Activated T-cell treated with anti-CD3 and anti-CD28 coated beads for 48 hours (primary cell): ENCODE data around the gene PKD2.

Source experiments
- DNase-seq: peaks from one replicate; pipeline ENCODE4 v3.0.0-alpha.2; 2020; ENCODE audit warnings: low read depth

PKD2 gene

DNA sequence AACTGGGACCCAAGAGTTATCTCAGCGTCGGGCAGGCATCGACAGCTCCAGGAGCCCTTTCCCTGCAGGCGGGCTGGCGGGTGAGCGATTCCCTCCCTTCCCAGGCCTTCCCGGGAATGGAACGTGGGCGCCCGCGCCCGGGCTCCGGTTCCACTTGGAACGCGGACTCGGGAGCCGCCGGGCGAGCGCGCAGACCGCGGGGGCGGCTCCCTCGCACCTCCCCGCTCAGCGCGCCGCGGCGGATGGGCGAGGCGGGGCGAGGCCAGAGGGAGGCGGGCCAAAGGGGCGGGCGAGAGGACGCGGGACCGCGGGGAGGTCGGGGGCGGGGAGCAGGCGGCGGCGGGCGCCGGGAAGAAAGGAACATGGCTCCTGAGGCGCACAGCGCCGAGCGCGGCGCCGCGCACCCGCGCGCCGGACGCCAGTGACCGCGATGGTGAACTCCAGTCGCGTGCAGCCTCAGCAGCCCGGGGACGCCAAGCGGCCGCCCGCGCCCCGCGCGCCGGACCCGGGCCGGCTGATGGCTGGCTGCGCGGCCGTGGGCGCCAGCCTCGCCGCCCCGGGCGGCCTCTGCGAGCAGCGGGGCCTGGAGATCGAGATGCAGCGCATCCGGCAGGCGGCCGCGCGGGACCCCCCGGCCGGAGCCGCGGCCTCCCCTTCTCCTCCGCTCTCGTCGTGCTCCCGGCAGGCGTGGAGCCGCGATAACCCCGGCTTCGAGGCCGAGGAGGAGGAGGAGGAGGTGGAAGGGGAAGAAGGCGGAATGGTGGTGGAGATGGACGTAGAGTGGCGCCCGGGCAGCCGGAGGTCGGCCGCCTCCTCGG lies at the start of gene PKD2:
PKD2 (plus strand) TSS at position 332 of the 818 bp plus-strand sequence; CDS start at position 431, 99 bp downstream.
- DNase-seq = peak; percentile 83

DNA sequence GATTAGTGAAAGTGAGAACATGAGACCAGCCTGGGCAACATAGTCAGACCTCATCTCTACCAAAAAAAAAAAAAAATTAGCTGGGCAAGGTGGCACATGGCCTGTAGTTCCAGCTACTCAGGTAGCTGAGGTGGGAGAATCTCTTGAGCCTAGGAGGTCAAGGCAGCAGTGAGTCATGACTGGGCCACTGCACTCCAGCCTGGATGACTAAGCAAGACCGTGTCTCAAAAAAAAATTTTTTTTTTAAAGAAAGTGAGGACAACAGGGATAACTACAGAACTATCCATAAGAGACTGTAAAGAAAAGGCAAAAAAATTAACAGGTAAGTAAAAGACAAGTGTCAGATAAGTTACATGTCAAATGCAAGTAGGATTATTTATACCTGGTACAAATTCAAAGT lies 45.4 kb upstream of the PKD2 start:
- no peak for DNase-seq

DNA sequence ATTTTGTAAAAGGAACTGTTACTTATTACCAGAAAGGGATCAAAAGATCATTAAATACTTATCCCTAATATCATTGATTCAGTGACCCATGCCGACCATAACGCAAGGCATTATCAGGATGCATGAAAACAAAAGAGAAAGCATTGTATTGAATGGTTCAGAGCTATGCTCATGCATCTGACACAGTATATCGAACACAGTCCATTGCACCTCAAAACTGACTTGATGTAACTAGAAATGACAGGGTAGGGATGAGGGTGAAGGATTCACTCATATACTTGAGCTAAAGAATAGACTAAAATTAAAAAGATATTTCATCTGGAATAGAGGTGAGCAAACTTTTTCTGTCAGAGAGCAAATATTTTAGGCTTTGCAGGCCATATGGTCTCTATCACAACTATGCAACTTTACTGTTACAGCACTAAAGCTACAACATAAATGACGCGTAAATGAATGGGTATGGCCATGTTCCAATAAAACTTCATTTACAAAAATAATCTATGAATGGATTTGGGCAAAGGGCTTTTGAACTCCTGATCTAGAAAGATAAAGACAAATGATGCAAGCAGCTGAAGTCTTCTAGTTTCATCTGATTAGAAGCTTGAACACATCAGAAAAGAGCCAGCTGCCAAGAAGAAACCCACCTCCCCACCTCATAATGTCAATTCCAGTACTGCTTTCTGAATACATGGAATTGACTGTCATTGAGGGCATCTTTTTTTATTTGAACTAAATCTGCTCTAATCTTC lies 44.9 kb upstream of the PKD2 start:
- DNase-seq = no peak

DNA sequence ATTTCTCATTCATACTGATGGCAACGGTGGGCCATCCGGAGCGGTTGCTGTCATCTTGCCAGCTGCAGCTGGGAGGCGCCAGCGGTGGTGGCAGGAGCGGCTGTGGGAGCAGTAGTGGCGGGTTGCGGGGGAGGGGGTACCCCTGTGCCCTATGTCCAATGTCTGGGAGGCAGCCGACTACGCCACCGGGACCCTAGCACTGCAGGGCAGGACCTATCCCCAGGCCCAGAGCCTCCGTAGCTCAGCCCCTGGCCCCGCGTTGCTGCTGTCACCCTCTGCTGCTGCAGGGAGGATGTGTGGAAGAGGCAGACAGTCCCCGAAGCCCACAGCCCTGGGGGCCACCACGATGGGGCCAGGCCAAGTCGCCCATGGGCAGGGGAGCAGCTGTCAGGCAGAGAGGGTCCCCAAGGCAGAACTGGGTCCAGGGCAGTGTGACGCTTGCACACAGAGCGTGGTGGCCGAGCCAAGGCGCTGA lies 41.9 kb upstream of the PKD2 start:
- DNase-seq = no peak

DNA sequence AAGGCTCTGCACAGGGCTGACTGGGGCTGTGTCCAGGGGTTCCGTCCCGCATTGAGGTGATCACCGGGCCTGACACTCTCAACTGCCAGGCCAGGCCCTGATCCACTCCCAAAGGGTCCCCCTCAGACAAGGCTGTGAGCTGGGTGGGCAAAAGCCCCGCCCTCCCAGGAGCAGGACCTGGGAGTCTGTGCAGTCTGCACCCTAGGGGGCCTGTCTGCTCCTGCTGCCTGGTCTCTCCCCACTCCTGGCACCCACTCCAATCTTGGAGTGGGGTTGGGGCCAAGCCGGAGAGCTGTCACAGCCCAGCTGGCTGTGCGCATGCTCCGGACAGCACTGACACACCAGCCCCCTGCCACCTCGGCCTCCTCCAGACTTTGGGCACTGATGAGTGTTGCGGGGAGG lies 41.3 kb upstream of the PKD2 start:
- no peak for DNase-seq

DNA sequence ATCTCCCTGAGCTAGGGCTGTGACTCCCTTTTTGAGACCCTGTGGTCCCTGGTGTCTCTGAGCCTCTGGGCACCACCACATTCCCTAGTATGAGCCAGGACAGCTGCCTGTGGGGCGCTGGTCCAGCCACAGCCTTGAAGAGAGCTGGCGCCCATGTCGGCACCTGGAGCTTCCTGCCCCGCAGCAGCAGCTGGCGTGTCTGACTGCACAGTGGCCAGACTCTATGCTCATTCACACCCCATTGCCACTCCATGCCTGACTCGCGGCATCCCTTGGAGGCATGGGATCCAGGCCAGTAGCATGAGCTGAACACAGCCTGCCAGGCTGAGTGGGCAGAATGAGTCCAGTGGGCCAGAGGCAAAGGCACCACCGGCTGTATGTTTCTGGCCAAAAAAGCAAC lies 40.2 kb upstream of the PKD2 start:
- no peak for DNase-seq

DNA sequence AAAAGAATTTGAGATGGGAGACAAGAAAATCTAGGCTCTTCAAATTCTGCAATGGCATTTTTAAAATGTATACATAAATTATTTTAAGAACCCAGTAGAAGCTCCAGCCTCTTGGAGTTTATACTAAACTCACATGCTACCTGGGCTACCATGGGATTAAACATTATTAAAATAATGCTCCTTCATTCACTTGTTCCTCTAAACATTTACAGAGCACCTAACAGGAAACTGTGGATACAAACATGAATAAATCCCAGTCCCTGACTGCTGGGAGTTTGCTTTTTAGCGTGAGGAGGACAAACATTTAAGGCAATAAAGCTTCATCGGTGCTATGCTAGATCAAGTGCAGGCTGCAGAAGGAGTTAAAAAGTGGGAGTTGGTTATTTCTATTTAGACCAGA lies 37.3 kb upstream of the PKD2 start:
- DNase-seq = no peak

DNA sequence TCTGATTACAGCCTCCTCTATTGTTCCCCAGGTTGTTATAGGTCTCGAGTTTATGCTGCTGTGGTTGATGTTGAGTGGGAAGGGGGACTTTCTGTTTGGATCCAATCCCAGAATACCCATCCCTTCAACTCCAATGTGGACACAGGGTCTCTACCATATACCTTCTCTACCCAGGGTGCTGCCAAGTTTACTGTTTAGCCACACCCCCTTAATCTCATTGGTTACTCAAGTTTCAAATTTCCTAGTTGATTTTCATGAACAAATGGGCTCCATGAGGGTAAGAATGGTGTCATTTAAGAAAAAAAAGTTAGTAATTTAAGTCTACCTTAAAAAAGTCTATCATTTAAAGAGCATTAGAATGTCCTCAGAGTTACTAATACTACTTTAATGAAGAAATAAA lies 35.6 kb upstream of the PKD2 start:
- DNase-seq = no peak

DNA sequence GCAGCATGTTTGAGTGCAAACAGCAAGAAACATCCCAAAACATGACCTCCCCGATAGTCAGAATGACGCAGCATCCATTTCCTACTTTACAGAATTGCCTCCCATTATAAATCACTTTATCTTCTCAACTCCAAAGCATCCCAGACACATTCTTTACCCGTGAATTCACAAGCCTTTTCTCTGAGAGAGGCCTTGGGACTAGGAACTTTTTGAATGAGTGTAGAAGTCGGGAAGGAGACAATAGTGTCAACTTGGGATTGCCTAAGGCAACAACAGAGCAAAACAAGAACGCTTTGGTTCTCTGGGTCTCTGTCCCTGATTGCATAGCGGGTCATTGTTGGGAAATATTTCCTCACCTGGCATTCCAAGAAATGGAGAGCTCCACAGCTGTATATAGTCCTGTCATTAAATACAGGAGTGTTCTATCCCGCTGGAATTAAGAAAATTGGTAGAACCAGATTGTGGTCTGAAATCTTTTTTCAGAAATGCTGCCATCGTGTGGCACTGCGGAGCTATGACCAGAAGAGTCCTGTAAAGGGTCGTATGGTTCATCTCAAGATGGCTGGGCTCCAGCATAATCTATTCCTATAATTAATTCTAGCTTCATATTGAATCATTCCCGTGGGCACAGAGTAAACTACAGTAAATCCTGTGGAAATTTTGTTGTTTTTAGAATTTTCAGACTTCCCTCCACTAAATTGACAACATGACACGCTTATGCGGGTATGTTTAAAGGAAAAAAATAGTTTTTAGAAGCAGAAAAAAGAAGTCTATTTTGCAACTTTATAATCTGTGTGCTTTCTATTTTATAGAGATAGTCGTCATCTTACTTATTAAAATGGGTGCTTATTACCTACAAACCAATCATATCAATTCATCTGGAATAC lies 33.9 kb upstream of the PKD2 start:
- DNase-seq = peak; percentile 12

DNA sequence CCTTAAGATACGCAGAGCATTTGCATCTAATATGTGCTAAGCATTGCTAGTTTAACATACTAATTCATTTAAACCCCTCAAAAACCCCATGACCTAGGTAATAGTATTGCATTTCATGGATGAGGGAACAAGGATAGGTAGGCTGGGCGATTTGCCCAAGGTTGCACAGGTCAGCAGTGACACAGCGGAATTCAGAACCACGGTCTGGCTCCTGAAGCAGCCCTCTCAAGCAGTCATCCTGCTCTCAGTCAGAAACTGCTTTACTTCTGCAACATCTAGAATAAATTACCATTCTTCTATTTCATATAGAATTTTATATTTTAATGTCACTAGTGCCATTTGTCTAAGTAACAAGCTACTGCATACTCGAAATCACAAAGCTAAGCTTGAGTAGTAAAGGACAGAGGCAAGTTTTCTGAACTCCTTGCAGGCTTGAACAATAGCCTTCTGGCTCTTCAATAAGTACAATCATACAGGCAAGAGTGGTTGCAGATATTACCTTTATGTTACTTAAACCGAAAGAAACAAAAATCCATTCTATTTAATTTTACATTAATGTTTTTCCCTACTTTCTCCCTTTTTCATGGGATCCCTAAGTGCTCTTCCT lies 32.5 kb upstream of the PKD2 start:
- DNase-seq = no peak

DNA sequence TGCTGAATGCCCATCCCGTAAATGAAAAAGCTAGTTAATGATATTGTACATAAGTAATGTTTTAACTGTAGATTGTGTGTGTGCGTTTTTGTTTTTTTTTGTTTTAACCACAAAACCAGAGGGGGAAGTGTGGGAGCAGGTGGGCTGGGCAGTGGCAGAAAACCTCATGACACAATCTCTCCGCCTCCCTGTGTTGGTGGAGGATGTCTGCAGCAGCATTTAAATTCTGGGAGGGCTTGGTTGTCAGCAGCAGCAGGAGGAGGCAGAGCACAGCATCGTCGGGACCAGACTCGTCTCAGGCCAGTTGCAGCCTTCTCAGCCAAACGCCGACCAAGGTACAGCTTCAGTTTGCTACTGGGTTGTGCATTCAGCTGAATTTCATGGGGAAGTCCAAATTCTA lies 32.0 kb upstream of the PKD2 start, which contains the start of gene SPP1:
SPP1 (plus strand) TSS at position 249 of the 400 bp plus-strand sequence. CDS start 1,182 bp downstream, outside the sequence.
- DNase-seq = no peak

DNA sequence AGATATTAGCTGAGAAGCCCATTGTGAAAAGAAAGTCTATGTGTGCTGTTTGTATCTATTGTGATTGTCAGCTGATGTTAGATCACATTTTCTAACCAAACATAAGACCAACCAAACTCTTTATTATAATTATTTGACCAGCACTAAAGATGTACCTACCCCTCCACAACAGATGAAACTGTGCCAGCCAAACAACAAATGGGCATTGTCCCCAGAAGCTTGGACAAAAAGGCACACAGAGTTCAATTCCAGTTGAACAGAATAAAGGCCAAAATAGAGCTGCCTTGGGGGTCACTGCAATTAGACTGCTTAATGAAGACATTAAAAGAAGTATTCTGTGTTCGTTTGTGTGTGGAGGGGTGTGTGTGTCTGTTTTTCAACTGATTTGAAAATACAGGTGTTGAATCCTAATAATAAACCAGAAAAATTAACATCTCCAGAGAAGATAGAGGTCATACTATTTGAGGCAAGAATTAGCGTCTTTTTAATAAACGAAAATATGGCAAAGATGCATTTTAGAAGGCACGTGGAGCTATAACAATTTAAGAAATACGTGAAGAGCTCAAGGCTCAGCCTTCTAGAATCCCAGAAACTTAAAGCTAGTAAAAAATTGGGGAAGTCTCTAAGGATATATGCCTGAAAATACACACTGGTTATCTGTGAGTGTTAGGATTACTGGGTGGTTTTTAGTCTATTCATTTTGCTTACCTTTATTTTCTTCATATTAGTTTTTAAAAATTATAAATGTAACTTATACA lies 29.7 kb upstream of the PKD2 start:
- DNase-seq = no peak

DNA sequence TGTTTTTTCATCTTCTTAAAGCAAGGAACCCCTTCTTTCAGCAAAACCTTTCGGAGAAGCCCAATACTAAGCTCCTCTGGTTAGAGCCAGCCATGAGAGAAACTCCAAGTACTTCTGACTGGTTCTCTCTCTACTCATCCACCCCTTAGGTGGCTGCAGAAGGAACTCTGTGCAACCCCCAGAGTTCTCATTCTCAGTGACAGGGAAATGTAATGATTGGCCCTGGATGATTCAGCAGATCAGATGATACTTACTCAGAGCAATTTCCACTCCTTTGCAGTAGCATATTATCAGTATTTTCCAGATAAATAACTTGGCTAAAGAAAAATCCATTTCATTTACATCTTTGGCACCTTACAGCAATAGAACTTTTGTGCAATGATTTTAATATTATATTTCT lies 28.8 kb upstream of the PKD2 start:
- DNase-seq = no peak

DNA sequence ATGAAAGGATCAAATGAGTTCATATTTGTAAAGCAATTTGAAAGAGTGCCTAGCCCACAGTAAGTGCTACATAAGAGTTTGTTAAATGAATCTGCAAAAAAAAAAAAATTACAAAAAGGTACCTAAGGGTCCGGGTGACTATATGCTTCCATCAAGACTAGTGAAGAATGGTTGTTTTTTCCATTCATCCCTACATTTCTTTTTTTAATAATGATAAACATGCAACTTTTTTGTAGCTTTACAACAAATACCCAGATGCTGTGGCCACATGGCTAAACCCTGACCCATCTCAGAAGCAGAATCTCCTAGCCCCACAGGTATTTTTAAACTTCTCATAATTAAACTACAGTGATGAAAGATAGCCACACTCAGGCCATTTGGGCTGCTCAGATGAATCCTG lies 27.6 kb upstream of the PKD2 start:
- no peak for DNase-seq

DNA sequence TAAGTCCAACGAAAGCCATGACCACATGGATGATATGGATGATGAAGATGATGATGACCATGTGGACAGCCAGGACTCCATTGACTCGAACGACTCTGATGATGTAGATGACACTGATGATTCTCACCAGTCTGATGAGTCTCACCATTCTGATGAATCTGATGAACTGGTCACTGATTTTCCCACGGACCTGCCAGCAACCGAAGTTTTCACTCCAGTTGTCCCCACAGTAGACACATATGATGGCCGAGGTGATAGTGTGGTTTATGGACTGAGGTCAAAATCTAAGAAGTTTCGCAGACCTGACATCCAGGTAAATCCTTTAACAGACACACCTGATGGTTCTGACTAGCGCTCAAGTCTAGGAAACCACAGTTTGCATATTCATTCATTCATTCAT lies 25.9 kb upstream of the PKD2 start:
- no peak for DNase-seq

DNA sequence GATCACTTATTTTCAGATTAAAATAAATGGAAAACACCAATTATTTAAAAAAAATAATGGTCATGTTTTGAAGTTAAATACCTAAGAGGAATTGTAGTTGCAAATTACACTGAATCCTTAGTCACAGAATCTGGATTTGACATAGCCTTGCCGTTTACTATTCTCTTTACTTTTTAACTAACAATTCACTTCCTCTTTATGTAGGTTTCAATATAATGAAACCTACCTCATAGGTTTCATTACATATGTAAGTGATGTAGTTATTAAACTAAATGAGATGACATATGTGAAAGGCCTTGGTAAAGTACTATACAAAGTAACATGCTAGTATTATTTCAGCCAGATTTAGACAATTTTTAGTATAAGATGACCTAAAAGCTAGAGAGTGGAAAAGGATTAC lies 25.4 kb upstream of the PKD2 start:
- no peak for DNase-seq

DNA sequence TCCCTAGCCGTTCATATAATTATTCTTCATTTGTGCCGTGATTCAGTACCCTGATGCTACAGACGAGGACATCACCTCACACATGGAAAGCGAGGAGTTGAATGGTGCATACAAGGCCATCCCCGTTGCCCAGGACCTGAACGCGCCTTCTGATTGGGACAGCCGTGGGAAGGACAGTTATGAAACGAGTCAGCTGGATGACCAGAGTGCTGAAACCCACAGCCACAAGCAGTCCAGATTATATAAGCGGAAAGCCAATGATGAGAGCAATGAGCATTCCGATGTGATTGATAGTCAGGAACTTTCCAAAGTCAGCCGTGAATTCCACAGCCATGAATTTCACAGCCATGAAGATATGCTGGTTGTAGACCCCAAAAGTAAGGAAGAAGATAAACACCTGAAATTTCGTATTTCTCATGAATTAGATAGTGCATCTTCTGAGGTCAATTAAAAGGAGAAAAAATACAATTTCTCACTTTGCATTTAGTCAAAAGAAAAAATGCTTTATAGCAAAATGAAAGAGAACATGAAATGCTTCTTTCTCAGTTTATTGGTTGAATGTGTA lies 24.9 kb upstream of the PKD2 start:
- no peak for DNase-seq

DNA sequence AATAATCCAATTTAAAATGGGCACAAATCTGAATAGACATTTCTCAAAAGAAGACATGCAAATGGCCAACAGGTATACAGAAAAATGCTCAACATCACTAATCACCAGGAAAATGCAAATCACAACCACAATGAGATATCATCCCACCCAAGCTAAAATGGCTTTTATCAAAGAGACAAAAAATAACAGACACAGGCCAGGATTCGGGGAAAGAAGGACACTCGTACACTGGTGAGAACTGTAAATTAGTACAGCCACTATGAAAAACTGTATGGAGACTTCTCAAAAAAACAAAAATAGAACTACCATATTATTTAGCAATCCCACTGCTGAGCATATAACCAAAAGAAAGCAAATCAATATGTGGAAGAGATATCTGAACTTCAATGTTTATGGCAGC lies 23.4 kb upstream of the PKD2 start:
- DNase-seq = no peak

DNA sequence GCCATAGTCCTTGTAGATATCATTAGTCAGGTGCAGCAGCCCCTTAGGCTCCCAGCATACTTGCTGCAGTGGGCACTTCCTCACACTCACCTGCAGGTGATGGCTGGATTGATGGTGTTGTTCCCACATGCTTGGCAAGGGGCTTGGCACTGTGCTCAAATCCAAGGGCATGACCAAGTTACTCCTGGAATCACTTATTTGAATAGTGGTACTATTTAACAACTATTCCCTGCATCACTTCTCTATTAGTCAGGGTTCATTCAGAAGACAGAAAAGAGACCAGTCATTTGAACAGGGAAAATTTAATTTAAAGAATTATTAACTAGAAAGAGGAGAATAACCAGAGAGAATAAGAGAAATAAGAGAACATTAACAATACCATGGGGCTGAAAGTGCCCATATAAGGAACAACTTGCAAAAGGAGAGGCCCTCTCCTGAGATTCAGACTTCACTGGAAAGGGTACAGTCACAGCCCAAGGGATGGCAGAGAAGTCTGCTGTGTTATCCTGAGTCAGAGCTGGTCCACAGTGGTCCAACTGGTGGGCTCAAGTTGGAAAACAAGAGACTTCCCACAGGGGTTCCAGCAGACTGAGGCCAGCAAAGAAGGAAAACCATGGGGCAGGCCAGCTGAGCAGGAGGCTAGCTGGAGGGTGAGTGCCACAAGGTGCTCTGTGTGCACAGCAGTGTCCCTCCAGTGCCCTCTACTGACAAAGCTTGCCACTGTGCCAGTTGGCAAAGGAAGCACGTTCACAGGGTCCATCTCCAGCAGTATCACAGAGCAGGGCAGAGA lies 22.1 kb upstream of the PKD2 start:
- peak; percentile 16 for DNase-seq

DNA sequence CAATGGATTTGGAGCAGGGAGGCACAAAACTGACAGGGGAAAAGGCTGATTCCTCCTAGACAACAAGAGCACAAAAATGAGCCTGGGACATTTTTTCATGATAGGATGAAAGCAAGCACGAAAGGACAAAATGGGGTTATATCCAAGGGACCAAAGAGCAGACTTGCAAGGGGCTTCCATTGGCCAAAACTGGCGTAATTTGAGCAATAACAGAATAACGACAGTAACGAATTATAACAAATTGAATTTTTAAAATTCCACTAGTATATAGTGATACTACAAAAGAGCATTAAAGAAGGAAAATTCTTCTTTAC lies 21.6 kb upstream of the PKD2 start:
- no peak for DNase-seq
